Stimulated activated CD8-positive, alpha-beta memory T cell treated with anti-CD3 and anti-CD28 coated beads, Interleukin-2, amount 100 ng/mL, for 48 hours (primary cell): ENCODE data around the gene UNC119B.

ENCODE experiments used
- DNase-seq, 2 donors: peaks; one replicate each; pipeline ENCODE4 v3.0.0-alpha.2; 2020; ENCODE audit warnings: low read depth in 2 of 2

UNC119B gene

GRCh38 chr12:120766566-120766965, 56.3 kb downstream of the UNC119B start:
- no peak for DNase-seq

GRCh38 chr12:120767071-120768024, 57.1 kb downstream of the UNC119B start:
- no peak for DNase-seq

GRCh38 chr12:120771097-120771496, 60.8 kb downstream of the UNC119B start:
- no peak for DNase-seq
